ENCODE data around the gene OR10H4. TPM values are rescaled to one million over a fixed set of nuclear protein-coding genes. Genes with fewer than 3 reads are reported as not detected.

OR10H4 gene
- total and polyA plus RNA-seq, 2 of the 4 experiments (the other 2 are of a cell fraction) = not detected

GRCh38 chr19:15944401-15944800 lies 4.4 kb upstream of the OR10H4 start:
- no peak overlapping the region for H3K4me3 ChIP-seq (ENCODE audit: insufficient read depth, low read depth, low read length)
- dilution Hi-C loops (cut with HindIII; ENCODE audit: low sequenced_read_pairs, unreplicated experiment) (no loop called here), intact Hi-C loops (cut with micrococcal nuclease) (no loop called here), in situ Hi-C loops (cut with MboI; ENCODE audit: low sequenced_read_pairs) (no loop called here)
- no peak overlapping the region for H3K14ac ChIP-seq (replicated peaks; ENCODE audit: low read depth, low read length)
- no peak overlapping the region for H2BK120ac ChIP-seq (ENCODE audit: low read depth, low read length)
- no peak overlapping the region for H3K56ac ChIP-seq (ENCODE audit: extremely low read depth, insufficient read depth, low read length)
- no peak overlapping the region for H3K18ac ChIP-seq (ENCODE audit: low read depth, low read length)
- H3K9me3 ChIP-seq (ENCODE audit: control insufficient read depth, insufficient read depth, low read length) = peaks cover 7% of the 10 kb centered on the region
- H2BK15ac ChIP-seq (ENCODE audit: low read depth, low read length) = no peak overlapping the region
- H2BK5ac ChIP-seq (ENCODE audit: low read depth, low read length, poor library complexity, severe bottlenecking) = no peak overlapping the region
- H2AK5ac ChIP-seq (ENCODE audit: low read depth, low read length) = no peak overlapping the region
- POLR2A ChIA-PET (ENCODE audit: unreplicated experiment) = no interaction called here
- H3K9ac ChIP-seq (ENCODE audit: low read depth, low read length) = no peak overlapping the region
- no CpG with 5 or more reads among the region's 4 CpGs for WGBS, 2 experiments (ENCODE audit: extremely low coverage in 2 of 2, insufficient read length in 1 of 2)
- H4K20me1 ChIP-seq (ENCODE audit: insufficient read depth, low read length) = no peaks in the 10 kb centered on the region
- H3K79me1 ChIP-seq (ENCODE audit: low read depth in 1 of 2, low read length in 2 of 2) = no peaks in the 10 kb centered on the region
- no peak overlapping the region for H2BK20ac ChIP-seq (ENCODE audit: low read depth, low read length)
- H3K4me2 ChIP-seq (ENCODE audit: low read depth, low read length) = no peak overlapping the region
- no peak overlapping the region for H2AFZ ChIP-seq (replicated peaks; ENCODE audit: low read length, poor library complexity)
- CTCF ChIA-PET = no interaction called here
- BruUV-seq (replicated peaks) = no TSS peak
- no peak overlapping the region for H4K8ac ChIP-seq (ENCODE audit: low read depth in 2 of 2, low read length in 2 of 2)
- no peak overlapping the region for H4K91ac ChIP-seq (ENCODE audit: insufficient read depth, low read depth, low read length)
- H2AK9ac ChIP-seq (replicated peaks; ENCODE audit: low read depth, low read length, poor library complexity) = no peak overlapping the region
- no peaks in the 10 kb centered on the region for H3K9me1 ChIP-seq (ENCODE audit: insufficient read depth, low read length)
- TF ChIP-seq RAD21 (IDR thresholded peaks at IDR 0.05; ENCODE audit: low read length) (no peak), RFX5 (IDR thresholded peaks at IDR 0.05; ENCODE audit: low read depth, low read length) (no peak), MXI1 (IDR thresholded peaks at IDR 0.05; ENCODE audit: borderline replicate concordance, low read depth, low read length) (no peak), NFE2L2 (IDR thresholded peaks at IDR 0.05; ENCODE audit: low read depth, low read length) (no peak), BHLHE40 (IDR thresholded peaks at IDR 0.05; ENCODE audit: low read depth, low read length) (no peak), MAZ (IDR thresholded peaks at IDR 0.05; ENCODE audit: borderline replicate concordance, low read depth, low read length) (no peak), POLR2A (IDR thresholded peaks at IDR 0.05; ENCODE audit: low read depth, low read length) (no peak), CTCF (conservative IDR thresholded peaks at IDR 0.05; ENCODE audit: low read depth, low read length) (no peak), FOS (IDR thresholded peaks at IDR 0.05; ENCODE audit: low read depth, low read length) (no peak), RCOR1 (IDR thresholded peaks at IDR 0.05; ENCODE audit: insufficient replicate concordance, low read length) (no peak)
- TF ChIP-seq, protein P1, sequence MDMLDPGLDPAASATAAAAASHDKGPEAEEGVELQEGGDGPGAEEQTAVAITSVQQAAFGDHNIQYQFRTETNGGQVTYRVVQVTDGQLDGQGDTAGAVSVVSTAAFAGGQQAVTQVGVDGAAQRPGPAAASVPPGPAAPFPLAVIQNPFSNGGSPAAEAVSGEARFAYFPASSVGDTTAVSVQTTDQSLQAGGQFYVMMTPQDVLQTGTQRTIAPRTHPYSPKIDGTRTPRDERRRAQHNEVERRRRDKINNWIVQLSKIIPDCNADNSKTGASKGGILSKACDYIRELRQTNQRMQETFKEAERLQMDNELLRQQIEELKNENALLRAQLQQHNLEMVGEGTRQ (IDR thresholded peaks at IDR 0.05; ENCODE audit: low read depth, low read length) = no peak
- H3K27me3 ChIP-seq (ENCODE audit: control insufficient read depth, insufficient read depth, low read length) = no peaks in the 10 kb centered on the region
- H3K4ac ChIP-seq (ENCODE audit: low read depth, low read length) = no peak overlapping the region
- no peak overlapping the region for H3K23ac ChIP-seq (ENCODE audit: low read depth, low read length)
- ATAC-seq (ENCODE audit: low read depth) (no peak), DNase-seq (no peak)
- no peak overlapping the region for H3K27ac ChIP-seq (ENCODE audit: insufficient read depth, low read length)
- no peak overlapping the region for H4K5ac ChIP-seq (ENCODE audit: low read depth, low read length)
- H3K4me1 ChIP-seq (ENCODE audit: control insufficient read depth, insufficient read depth, low read length) = no peaks in the 10 kb centered on the region
- H3K36me3 ChIP-seq (ENCODE audit: control insufficient read depth, insufficient read depth, low read length) = no peaks in the 10 kb centered on the region
